HG03520 (cell line): ENCODE results near the gene KCNJ12.

Experiments
- ATAC-seq: cut with Tn5 transposase; IDR thresholded peaks from one replicate; pipeline ENCODE4 v1.9.1; 2021; ENCODE audit warnings: mild to moderate bottlenecking, moderate library complexity; ENCODE audit not compliant: unreplicated experiment

Gene KCNJ12

DNA sequence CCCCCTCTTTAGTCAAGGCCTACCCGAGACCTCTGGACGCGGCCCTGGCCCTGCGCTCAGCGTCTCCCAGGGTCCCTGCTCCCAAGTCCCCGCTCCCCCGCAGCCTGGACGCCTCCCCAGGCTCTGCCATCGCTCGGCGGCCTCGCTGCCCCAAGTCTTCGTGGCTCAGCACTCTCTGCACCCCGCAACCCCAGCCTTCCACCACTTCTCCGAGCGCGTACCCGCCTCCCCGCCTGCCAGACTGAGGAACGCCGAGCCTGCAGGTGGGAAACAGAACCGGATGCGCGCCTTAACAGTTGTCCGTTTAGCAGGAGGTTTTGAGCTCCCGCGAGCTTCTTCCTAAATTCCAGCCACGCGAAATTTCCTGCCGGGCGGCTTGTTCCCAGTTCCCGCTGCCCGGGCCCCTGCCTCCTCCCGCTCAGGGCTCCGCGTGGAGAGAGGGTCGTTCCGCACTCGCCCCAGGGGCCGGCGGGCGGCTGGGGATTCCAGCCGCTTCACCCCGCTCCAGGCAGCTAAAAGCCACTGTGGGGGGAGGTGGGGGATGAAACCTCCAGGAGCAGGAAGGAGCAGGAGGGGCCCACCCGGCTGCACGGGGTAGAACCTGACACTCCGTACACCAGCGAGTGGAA is 87.7 kb downstream of the KCNJ12 start:
- no peak for ATAC-seq

DNA sequence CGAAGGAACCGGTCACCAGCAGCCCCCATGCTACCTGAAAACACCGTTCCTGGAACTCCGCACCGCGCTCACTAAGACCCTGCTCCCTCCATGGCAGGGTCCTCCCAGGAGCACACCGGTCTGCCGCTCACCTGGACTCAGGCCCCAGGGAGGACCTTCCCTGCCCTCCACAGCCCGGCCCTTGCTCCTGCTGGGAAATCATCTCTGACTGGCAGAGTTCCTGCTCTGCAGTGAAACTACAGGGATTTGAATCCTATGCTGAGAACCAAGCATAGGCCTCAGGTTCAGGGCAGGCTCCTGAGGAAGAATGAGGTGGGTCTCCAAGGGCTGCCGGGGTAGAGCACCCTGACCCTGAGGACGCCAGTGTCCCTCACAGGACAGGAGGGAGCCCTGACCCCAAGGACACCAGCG is 88.5 kb downstream of the KCNJ12 start:
- no peak for ATAC-seq

DNA sequence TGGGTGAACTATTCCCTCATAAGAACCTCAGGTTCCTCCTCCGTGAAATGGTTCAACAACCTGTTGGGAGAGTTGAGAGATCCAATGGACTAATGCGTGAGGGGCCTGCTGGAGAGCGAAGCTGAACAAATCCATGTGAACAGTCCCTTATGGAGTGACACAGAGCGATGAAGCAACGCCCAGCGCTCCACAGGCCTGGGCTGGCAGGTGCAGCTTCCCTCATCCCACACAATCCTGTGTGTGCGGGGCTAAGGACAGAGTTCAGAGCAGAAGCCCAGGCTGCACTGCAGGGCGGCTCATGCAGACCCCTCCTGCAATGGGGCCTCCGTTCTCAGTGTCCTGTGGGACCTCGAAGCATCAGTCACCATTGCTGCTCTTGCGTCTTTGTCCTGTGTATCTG is 90.4 kb downstream of the KCNJ12 start:
- ATAC-seq, result no peak

DNA sequence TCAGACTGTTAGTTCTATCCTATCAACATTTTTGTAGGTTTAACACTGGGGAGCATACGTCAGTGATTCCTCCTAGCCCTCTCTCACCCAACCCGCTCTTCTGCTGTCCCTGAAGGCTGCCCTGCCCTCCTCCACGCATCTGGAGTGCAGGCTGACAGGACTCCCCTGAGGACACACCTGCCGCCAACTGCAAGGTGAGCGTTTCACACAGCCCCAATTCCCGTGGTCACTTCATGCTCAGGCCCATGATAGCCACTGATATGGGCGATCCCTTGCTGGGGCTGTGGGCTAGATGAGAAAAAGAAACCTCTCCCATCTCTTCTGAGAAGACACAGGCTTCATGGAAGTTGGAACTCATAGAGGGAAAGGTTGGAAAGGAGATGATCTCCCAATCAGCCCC is 91.0 kb downstream of the KCNJ12 start:
- ATAC-seq, result no peak

DNA sequence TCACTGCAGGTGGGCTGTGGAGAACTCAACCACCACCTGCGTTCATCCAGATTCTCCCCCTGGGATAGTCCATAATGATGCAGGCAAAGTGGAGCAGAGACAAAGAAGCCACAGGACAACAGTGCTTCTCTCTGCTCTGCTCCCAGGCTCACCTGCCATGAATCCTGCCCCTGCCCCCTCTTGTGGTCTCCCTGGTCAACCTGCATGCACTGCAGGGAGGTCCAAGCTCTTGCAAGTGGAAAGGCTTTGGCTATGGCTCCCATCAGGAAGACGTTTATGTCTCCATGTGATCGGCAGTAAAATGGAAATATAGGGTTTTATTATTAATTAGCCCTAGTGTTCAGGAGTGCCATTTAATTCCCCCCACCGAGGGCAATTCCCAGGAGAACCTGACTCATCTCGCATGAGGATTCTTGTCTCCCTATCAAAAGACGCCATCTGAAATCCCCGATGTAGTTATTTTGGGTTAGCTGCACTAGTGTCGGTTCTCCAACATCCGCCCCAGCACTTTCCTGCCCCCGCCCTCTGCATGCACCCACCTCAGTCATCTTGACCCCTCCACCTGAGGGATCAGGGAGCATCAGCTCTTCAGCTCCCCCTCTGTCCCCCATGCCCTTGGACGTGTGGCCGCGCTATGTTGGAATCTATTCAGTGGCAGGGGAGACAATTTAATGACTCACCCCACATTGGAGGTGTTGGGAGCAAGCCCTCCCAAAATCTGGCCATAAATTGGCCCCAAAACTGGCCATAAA is 91.8 kb downstream of the KCNJ12 start:
- no peak for ATAC-seq
